HCT116 (cell line): ENCODE results near the gene CEP112. TPM values are rescaled to one million over a fixed set of nuclear protein-coding genes. Genes with fewer than 3 reads are reported as not detected.
"Not testable (repeated sequence)": the region's sequence is repeated elsewhere in the genome, so short reads cannot be mapped to it uniquely, and the experiment has no call there.

Source experiments
- ATAC-seq: fragments of 200-7000 bp; cut with Tn5 transposase; 2 replicates; pipeline ENCODE4 v1.9.1; 2020; ENCODE audit warnings: mild to moderate bottlenecking, moderate library complexity
- BruUV-seq: library from RNA; stranded (reverse); fragments of 400-500 nt; replicated peaks from 2 replicates; lab custom pipeline; 2021; lab: Mats Ljungman, UMichigan
- CTCF ChIA-PET: fragments of 300-600 bp; sonication (Branson Sonifier 250); formaldehyde crosslinking; loops from one replicate; lab custom pipeline; 2021; ENCODE audit warnings: antibody characterized with exemption; lab: Charles Lee
- POLR2A ChIA-PET: fragments of 300-600, 350-600 bp; sonication (Branson Sonifier 250); formaldehyde crosslinking; loops from one replicate; lab custom pipeline; 2021; ENCODE audit warnings: antibody characterized with exemption; lab: Charles Lee
- RAD21 ChIA-PET, 2 experiments: fragments of 300-600 bp; sonication (Branson Sonifier 250); formaldehyde crosslinking; loops; one replicate each; lab custom pipeline; 2023; ENCODE audit warnings: low total read pairs in 2 of 2; ENCODE audit not compliant: uncharacterized antibody in 2 of 2, unreplicated experiment in 2 of 2, low non-redundant PET in 1 of 2; lab: Charles Lee
- DNase-seq: peaks from one replicate; pipeline ENCODE4 v3.0.0-alpha.2; 2010; ENCODE audit warnings: low read depth, low spot score
- H2AFZ ChIP-seq: fragments of 200-600 bp; shearing (Covaris generic), sonication (generic); 2 replicates; pipeline ENCODE4 v1.6.1; 2017; ENCODE audit warnings: low read depth, mixed run types, mixed read lengths, antibody characterized with exemption, low read length; ENCODE audit not compliant: poor library complexity, severe bottlenecking
- H3K27ac ChIP-seq: 2 replicates; pipeline ENCODE4 v1.5.1; 2012; ENCODE audit warnings: low read depth, low read length
- H3K27me3 ChIP-seq: fragments of 200-600 bp; sonication (generic); 2 replicates; pipeline ENCODE4 v1.6.1; 2016; ENCODE audit warnings: mixed run types, low read length, mixed read lengths; ENCODE audit not compliant: insufficient read depth
- H3K36me3 ChIP-seq, 2 experiments: fragments of 200-500 bp in 1 of 2; fragments of 200-600 bp in 1 of 2; sonication (Bioruptor generic) in 1 of 2; sonication (generic) in 1 of 2; 2 replicates each; pipeline versions ENCODE4 v1.5.1 to v1.6.1; 2014 to 2016; ENCODE audit warnings: low read length in 2 of 2, inconsistent platforms in 1 of 2, mixed read lengths in 1 of 2, mixed run types in 1 of 2; ENCODE audit not compliant: insufficient read depth in 2 of 2, control insufficient read depth in 1 of 2
- H3K4me1 ChIP-seq, 2 experiments: fragments of 200-600 bp in 1 of 2; sonication (generic) in 1 of 2; 2 replicates each; pipeline versions ENCODE4 v1.5.1 to v1.6.1; 2012 to 2017; ENCODE audit warnings: low read length in 2 of 2, inconsistent platforms in 1 of 2, mild to moderate bottlenecking in 1 of 2, mixed read lengths in 1 of 2, mixed run types in 1 of 2, moderate library complexity in 1 of 2; ENCODE audit not compliant: insufficient read depth in 2 of 2, control insufficient read depth in 1 of 2
- H3K4me2 ChIP-seq: fragments of 200-600 bp; sonication (generic); 2 replicates; pipeline ENCODE4 v1.6.1; 2017; ENCODE audit warnings: mixed run types, low read length, mixed read lengths
- H3K4me3 ChIP-seq, 2 experiments: fragments of 200-600 bp in 1 of 2; sonication (generic) in 1 of 2; replicated peaks in 1 of 2; 2 replicates each; pipeline ENCODE4 v1.5.1; 2011 to 2016; ENCODE audit warnings: low read length in 2 of 2, control low read depth in 1 of 2, low read depth in 1 of 2, mild to moderate bottlenecking in 1 of 2, mixed read lengths in 1 of 2, mixed run types in 1 of 2
- H3K79me2 ChIP-seq: fragments of 200-600 bp; sonication (generic); 2 replicates; pipeline ENCODE4 v1.6.1; 2017; ENCODE audit warnings: mild to moderate bottlenecking, mixed run types, low read length, moderate library complexity, mixed read lengths; ENCODE audit not compliant: insufficient read depth
- H3K9ac ChIP-seq: fragments of 200-600 bp; sonication (generic); 2 replicates; pipeline ENCODE4 v1.6.1; 2016; ENCODE audit warnings: low read length, mixed read lengths
- H3K9me2 ChIP-seq: fragments of 200-600 bp; sonication (generic), shearing (Covaris generic); 2 replicates; pipeline ENCODE4 v1.6.1; 2017; ENCODE audit warnings: mixed run types, mild to moderate bottlenecking, moderate library complexity; ENCODE audit not compliant: insufficient read depth
- H3K9me3 ChIP-seq, 2 experiments: fragments of 200-500 bp in 1 of 2; fragments of 200-600 bp in 1 of 2; sonication (Bioruptor generic) in 1 of 2; sonication (generic) in 1 of 2; 2 replicates each; pipeline ENCODE4 v1.6.1; 2014 to 2017; ENCODE audit warnings: low read length in 2 of 2, mixed read lengths in 2 of 2, inconsistent platforms in 1 of 2, low read depth in 1 of 2, mild to moderate bottlenecking in 1 of 2, mixed run types in 1 of 2, moderate library complexity in 1 of 2; ENCODE audit not compliant: control insufficient read depth in 1 of 2, insufficient read depth in 1 of 2
- H4K20me1 ChIP-seq: fragments of 200-600 bp; sonication (generic), shearing (Covaris generic); 2 replicates; pipeline ENCODE4 v1.6.1; 2017; ENCODE audit warnings: mixed run types, mild to moderate bottlenecking, moderate library complexity; ENCODE audit not compliant: insufficient read depth
- CBX3 ChIP-seq: IDR thresholded peaks from 2 replicates; pipeline ENCODE4 v1.6.1; 2012; ENCODE audit warnings: low read depth
- ELF1 ChIP-seq: IDR thresholded peaks from 2 replicates; pipeline ENCODE4 v1.6.1; 2012; ENCODE audit warnings: low read depth, borderline replicate concordance
- EZH2phosphoT487 ChIP-seq: fragments of 200-600 bp; IDR thresholded peaks from 2 replicates; pipeline ENCODE4 v1.6.1; 2018; ENCODE audit warnings: antibody characterized with exemption, borderline replicate concordance
- SP1 ChIP-seq: IDR thresholded peaks from 2 replicates; pipeline ENCODE4 v1.6.1; 2012; ENCODE audit warnings: low read depth
- ZFX ChIP-seq: fragments of 450-650 bp; IDR thresholded peaks from 2 replicates; pipeline ENCODE4 v1.6.1; 2017
- intact Hi-C: fragments of 100-400 bp; cut with micrococcal nuclease; formaldehyde crosslinking; loops from 2 replicates; pipeline ENCODE4 v1.10.0; 2022
- total RNA-seq: library from RNA; stranded (reverse); gene quantifications from one replicate; pipeline ENCODE4 v1.2.1, GENCODE V29; 2021; ENCODE audit not compliant: unreplicated experiment
- TF ChIP-seq, protein P1 (sequence below): IDR thresholded peaks from 2 replicates; pipeline ENCODE4 v1.6.1; 2012
- TF ChIP-seq, protein P2 (sequence below), 3 experiments: fragments of 200-600 bp in 1 of 3; sonication (generic) in 1 of 3; IDR thresholded peaks in 2 of 3; conservative IDR thresholded peaks in 1 of 3; 2 replicates each; pipeline ENCODE4 v1.5.1; 2012 to 2017; ENCODE audit warnings: low read depth in 2 of 3, low read length in 2 of 3, antibody characterized with exemption in 1 of 3, borderline replicate concordance in 1 of 3, control low read depth in 1 of 3, mild to moderate bottlenecking in 1 of 3, mixed read lengths in 1 of 3, mixed run types in 1 of 3, moderate library complexity in 1 of 3; ENCODE audit not compliant: insufficient read depth in 1 of 3

Gene CEP112
- total RNA-seq, 1 experiment from 2014 or later, result 10.9 TPM

DNA sequence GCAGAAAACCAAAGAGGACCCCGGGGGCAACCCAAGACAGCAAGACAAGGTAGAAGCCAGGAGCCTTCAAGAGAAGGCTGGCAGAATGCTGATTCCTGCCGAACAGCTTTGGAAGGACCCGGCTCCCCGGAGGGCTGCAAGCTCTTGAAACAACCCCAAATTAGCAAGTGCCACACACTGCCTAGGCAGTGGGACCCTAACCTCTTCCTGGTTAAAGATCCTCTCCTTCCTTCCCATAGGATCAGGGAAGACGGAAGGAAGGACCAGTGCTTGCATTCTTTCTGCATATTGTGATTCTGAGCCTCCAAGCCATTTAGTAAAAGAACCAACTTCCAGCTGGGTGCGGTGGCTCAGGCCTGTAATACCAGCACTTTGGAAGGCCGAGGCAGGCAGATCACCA, 508.5 kb downstream of the CEP112 start:
- no peak overlapping the region for H3K4me3 ChIP-seq
- H3K9me3 ChIP-seq, result no peaks in the 10 kb centered on the region
- H3K4me2 ChIP-seq, result no peak overlapping the region
- no TSS peak for BruUV-seq
- no peaks in the 10 kb centered on the region for H3K9me2 ChIP-seq
- H2AFZ ChIP-seq, result no peak overlapping the region
- POLR2A ChIA-PET, result no interaction called here
- H3K27ac ChIP-seq, result no peak overlapping the region
- no peak overlapping the region for H3K9ac ChIP-seq
- RAD21 ChIA-PET, result no interaction called here
- no peaks in the 10 kb centered on the region for H3K4me1 ChIP-seq
- TF ChIP-seq ELF1 (no peak), EZH2phosphoT487 (no peak), ZFX (no peak), CBX3 (no peak), SP1 (no peak)
- TF ChIP-seq, protein P1, sequence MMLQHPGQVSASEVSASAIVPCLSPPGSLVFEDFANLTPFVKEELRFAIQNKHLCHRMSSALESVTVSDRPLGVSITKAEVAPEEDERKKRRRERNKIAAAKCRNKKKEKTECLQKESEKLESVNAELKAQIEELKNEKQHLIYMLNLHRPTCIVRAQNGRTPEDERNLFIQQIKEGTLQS, result no peak
- TF ChIP-seq, protein P2, sequence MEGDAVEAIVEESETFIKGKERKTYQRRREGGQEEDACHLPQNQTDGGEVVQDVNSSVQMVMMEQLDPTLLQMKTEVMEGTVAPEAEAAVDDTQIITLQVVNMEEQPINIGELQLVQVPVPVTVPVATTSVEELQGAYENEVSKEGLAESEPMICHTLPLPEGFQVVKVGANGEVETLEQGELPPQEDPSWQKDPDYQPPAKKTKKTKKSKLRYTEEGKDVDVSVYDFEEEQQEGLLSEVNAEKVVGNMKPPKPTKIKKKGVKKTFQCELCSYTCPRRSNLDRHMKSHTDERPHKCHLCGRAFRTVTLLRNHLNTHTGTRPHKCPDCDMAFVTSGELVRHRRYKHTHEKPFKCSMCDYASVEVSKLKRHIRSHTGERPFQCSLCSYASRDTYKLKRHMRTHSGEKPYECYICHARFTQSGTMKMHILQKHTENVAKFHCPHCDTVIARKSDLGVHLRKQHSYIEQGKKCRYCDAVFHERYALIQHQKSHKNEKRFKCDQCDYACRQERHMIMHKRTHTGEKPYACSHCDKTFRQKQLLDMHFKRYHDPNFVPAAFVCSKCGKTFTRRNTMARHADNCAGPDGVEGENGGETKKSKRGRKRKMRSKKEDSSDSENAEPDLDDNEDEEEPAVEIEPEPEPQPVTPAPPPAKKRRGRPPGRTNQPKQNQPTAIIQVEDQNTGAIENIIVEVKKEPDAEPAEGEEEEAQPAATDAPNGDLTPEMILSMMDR (IDR thresholded peaks at IDR 0.05 in 2 of 3, conservative IDR thresholded peaks at IDR 0.05 in 1 of 3; ENCODE audit: borderline replicate concordance in 1 of 3, insufficient read depth in 1 of 3, low read depth in 2 of 3, low read length in 2 of 3), result no peak
- H4K20me1 ChIP-seq, result no peaks in the 10 kb centered on the region
- CTCF ChIA-PET, result no interaction called here
- ATAC-seq, result no peak
- no peak for DNase-seq
- no peaks in the 10 kb centered on the region for H3K27me3 ChIP-seq
- intact Hi-C loops, result no loop called here
- H3K79me2 ChIP-seq, result no peaks in the 10 kb centered on the region
- no peaks in the 10 kb centered on the region for H3K36me3 ChIP-seq

DNA sequence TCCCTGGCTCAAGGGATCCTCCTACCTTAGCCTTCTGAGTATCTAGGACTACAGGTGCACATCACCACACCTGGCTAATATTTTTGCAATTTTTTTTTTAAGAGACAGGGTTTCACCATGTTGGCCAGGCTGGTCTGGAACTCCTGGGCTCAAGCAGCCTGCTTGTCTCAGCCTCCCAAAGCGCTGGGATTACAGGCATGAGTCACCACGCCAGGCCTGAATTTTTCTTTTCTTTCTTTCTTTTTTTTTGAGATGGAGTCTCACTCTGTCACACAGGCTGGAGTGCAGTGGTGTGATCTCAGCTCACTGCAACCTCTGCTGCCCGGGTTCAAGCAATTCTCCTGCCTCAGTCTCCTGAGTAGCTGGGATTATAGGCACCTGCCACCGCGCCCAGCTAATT, 510.2 kb downstream of the CEP112 start:
- CTCF ChIA-PET, H3K4me3 ChIP-seq, H3K9me3 ChIP-seq, H3K9me2 ChIP-seq, H2AFZ ChIP-seq, RAD21 ChIA-PET, H3K4me1 ChIP-seq, H3K36me3 ChIP-seq, H3K27ac ChIP-seq, H4K20me1 ChIP-seq, BruUV-seq, POLR2A ChIA-PET, H3K79me2 ChIP-seq, H3K27me3 ChIP-seq, H3K9ac ChIP-seq, intact Hi-C loops, DNase-seq, H3K4me2 ChIP-seq, ATAC-seq: not testable (repeated sequence)
